Mesodermal cell (in vitro differentiated cells): Measurements from ENCODE around the gene PHACTR4.

ENCODE experiments used
- H3K27ac ChIP-seq: 2 replicates; pipeline ENCODE4 v1.7.0; 2013; ENCODE audit warnings: mild to moderate bottlenecking, low read depth, low read length, moderate library complexity; ENCODE audit not compliant: severe bottlenecking
- H3K36me3 ChIP-seq: 2 replicates; pipeline ENCODE4 v1.7.1; 2013; ENCODE audit warnings: mild to moderate bottlenecking, low read length, moderate library complexity; ENCODE audit not compliant: control insufficient read depth, insufficient read depth
- H3K4me1 ChIP-seq: one replicate; pipeline ENCODE4 v1.7.1; 2013; ENCODE audit warnings: mild to moderate bottlenecking, low read length; ENCODE audit not compliant: insufficient read depth, control insufficient read depth, poor library complexity, severe bottlenecking
- H3K4me3 ChIP-seq: 2 replicates; pipeline ENCODE4 v1.7.0; 2013; ENCODE audit warnings: low read length, control low read depth, mild to moderate bottlenecking; ENCODE audit not compliant: insufficient read depth, poor library complexity, severe bottlenecking; ENCODE audit errors: extremely low read depth
- H3K9me3 ChIP-seq: 2 replicates; pipeline ENCODE4 v1.7.1; 2013; ENCODE audit warnings: mild to moderate bottlenecking, low read length, moderate library complexity; ENCODE audit not compliant: control insufficient read depth
- WGBS, 2 experiments: methylation state at CpG; one replicate each; pipeline ENCODE4 v1.1.5; 2013; ENCODE audit warnings: missing lambda C conversion rate in 2 of 2; ENCODE audit not compliant: insufficient coverage in 2 of 2; 5-methylcytosine and 5-hydroxymethylcytosine counted together

Gene PHACTR4

GRCh38 chr1:28395181-28395580 lies 25.6 kb downstream of the PHACTR4 start:
- Histone ChIP-seq H3K4me3 (no peak overlapping the region), H3K27ac (no peak overlapping the region), H3K36me3 (peaks cover 30% of the 10 kb centered on the region), H3K4me1 (peaks cover 3% of the 10 kb centered on the region), H3K9me3 (no peaks in the 10 kb centered on the region)
- 60 to 94% methylated on average over 1 to 3 of the region's 4 CpGs for WGBS, 2 experiments

- H3K4me1 ChIP-seq = no peaks in the 10 kb centered on the region
- no peak overlapping the region for H3K4me3 ChIP-seq
- H3K36me3 ChIP-seq = peaks cover 20% of the 10 kb centered on the region
- WGBS, 2 experiments = 100% methylated on average over 1 of the region's 1 CpG; no CpG with 5 or more reads in 1 of the 2 experiments
- H3K9me3 ChIP-seq = no peaks in the 10 kb centered on the region
- no peak overlapping the region for H3K27ac ChIP-seq
Observed at GRCh38 chr1:28401760-28402159, 32.2 kb downstream of the PHACTR4 start.

GRCh38 chr1:28409090-28409489 lies 39.5 kb downstream of the PHACTR4 start:
- H3K27ac ChIP-seq = no peak overlapping the region
- no CpG with 5 or more reads among the region's 1 CpG for WGBS, 2 experiments
- H3K36me3 ChIP-seq = peaks cover 11% of the 10 kb centered on the region
- H3K4me1 ChIP-seq = no peaks in the 10 kb centered on the region
- H3K9me3 ChIP-seq = no peaks in the 10 kb centered on the region
- no peak overlapping the region for H3K4me3 ChIP-seq

- Histone ChIP-seq H3K4me3 (no peak overlapping the region), H3K4me1 (no peaks in the 10 kb centered on the region), H3K27ac (no peak overlapping the region), H3K36me3 (peaks cover 14% of the 10 kb centered on the region), H3K9me3 (no peaks in the 10 kb centered on the region)
- 80 to 100% methylated on average over 2 to 3 of the region's 5 CpGs for WGBS, 2 experiments
Observed at GRCh38 chr1:28411656-28412055, 42.1 kb downstream of the PHACTR4 start.

- no peak overlapping the region for H3K4me3 ChIP-seq
- WGBS, 2 experiments = 87 to 100% methylated on average over 2 to 3 of the region's 3 CpGs
- H3K27ac ChIP-seq = no peak overlapping the region
- H3K4me1 ChIP-seq = no peaks in the 10 kb centered on the region
- peaks cover 14% of the 10 kb centered on the region for H3K36me3 ChIP-seq
- no peaks in the 10 kb centered on the region for H3K9me3 ChIP-seq
Observed at GRCh38 chr1:28412731-28413130, 43.2 kb downstream of the PHACTR4 start.

GRCh38 chr1:28416509-28417194 lies 47.1 kb downstream of the PHACTR4 start:
- 100% methylated on average over 2 of the region's 2 CpGs; no CpG with 5 or more reads in 1 of the 2 experiments for WGBS, 2 experiments
- Histone ChIP-seq H3K4me1 (no peaks in the 10 kb centered on the region), H3K27ac (no peak overlapping the region), H3K9me3 (no peaks in the 10 kb centered on the region), H3K36me3 (peaks cover 10% of the 10 kb centered on the region), H3K4me3 (no peak overlapping the region)

GRCh38 chr1:28417441-28417922 lies 47.9 kb downstream of the PHACTR4 start:
- no peak overlapping the region for H3K4me3 ChIP-seq
- H3K9me3 ChIP-seq = no peaks in the 10 kb centered on the region
- H3K36me3 ChIP-seq = peaks cover 10% of the 10 kb centered on the region
- no peak overlapping the region for H3K27ac ChIP-seq
- WGBS, 2 experiments = 20 to 83% methylated on average over 1 of the region's 3 CpGs
- no peaks in the 10 kb centered on the region for H3K4me1 ChIP-seq

- H3K4me3 ChIP-seq = no peak overlapping the region
- peaks cover 10% of the 10 kb centered on the region for H3K36me3 ChIP-seq
- WGBS, 2 experiments = 100% methylated on average over 1 of the region's 4 CpGs
- H3K9me3 ChIP-seq = no peaks in the 10 kb centered on the region
- no peaks in the 10 kb centered on the region for H3K4me1 ChIP-seq
- no peak overlapping the region for H3K27ac ChIP-seq
Observed at GRCh38 chr1:28417926-28418637, 48.5 kb downstream of the PHACTR4 start.

GRCh38 chr1:28421744-28422143 lies 52.2 kb downstream of the PHACTR4 start:
- H3K9me3 ChIP-seq = no peaks in the 10 kb centered on the region
- WGBS, 2 experiments = no CpG with 5 or more reads among the region's 1 CpG
- no peaks in the 10 kb centered on the region for H3K4me1 ChIP-seq
- H3K27ac ChIP-seq = no peak overlapping the region
- H3K4me3 ChIP-seq = no peak overlapping the region
- H3K36me3 ChIP-seq = peaks cover 14% of the 10 kb centered on the region

- H3K4me1 ChIP-seq = no peaks in the 10 kb centered on the region
- WGBS, 2 experiments = 78 to 100% methylated on average over 1 of the region's 1 CpG
- no peak overlapping the region for H3K4me3 ChIP-seq
- no peak overlapping the region for H3K27ac ChIP-seq
- peaks cover 11% of the 10 kb centered on the region for H3K36me3 ChIP-seq
- H3K9me3 ChIP-seq = no peaks in the 10 kb centered on the region
Observed at GRCh38 chr1:28426831-28427230, 57.3 kb downstream of the PHACTR4 start.

- no CpG with 5 or more reads among the region's 1 CpG for WGBS, 2 experiments
- Histone ChIP-seq H3K9me3 (no peaks in the 10 kb centered on the region), H3K27ac (no peak overlapping the region), H3K4me1 (no peaks in the 10 kb centered on the region), H3K4me3 (no peak overlapping the region), H3K36me3 (peaks cover 11% of the 10 kb centered on the region)
Observed at GRCh38 chr1:28428012-28428411, 58.5 kb downstream of the PHACTR4 start.
